SHP77 (cell line): Measurements from ENCODE around the gene ZNF865.

ENCODE experiments used
- DNase-seq, 2 experiments: peaks; one replicate each; lab custom pipeline; 2025; lab: John Stamatoyannopoulos, UW

Gene ZNF865

DNA sequence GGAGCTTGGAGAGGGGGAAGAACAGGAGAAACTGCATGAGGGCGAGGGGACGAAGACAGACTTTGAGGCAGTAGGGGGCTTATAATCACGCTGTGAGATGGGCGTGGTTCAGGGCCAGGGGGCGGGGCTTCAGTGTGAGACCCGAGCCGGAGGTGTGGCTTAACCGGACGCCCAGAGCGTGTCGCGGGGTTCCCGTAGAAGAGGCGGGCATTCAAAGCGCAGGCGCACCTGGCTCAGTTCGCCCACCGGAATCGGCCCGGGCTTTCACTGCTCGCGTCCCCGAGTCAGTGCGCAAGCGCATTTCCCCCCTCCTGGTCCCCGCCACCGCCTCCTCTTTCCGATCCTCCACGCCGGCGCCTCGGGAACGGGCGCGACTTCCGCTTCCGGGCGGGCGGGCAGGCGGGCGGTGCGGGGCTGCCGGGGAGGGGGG, 225 bp upstream of the ZNF865 start:
- peak; percentile 96 to 97 for DNase-seq

DNA sequence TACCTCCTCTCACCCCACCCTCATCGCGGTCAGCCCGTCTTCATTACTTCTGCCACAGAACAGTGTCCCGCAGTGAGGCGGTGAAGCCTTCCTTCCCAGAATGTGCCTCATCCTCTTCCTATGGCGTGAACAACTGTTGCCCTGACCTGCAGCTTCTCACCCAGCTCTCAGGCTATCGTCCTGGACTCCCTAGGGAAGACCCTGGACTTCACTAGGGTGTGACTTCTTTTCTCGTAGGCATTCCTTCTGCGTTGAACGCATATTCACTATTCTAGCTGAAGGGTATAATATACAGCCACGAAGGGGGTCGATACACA, 982 bp downstream of the ZNF865 start:
- no peak for DNase-seq

DNA sequence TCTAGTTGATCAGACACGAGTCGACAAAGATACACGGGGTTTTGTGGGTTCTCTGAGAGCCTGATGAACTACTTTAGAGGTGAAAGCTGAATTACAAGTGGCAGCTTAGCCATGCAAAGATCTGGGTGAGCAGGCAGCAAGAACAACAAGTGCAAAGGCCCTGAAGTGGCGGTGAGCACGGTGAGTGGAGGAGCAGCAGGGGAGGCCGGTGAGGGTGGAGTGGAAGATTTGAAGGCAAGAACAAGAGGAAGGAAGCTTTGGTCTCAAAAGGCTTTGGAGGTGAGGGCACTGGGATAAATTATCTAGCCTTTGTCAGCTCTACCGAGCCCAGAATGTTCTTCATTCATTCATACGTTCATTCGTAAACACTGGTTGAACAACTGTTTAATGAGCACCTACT, 1.4 kb downstream of the ZNF865 start:
- no peak for DNase-seq

DNA sequence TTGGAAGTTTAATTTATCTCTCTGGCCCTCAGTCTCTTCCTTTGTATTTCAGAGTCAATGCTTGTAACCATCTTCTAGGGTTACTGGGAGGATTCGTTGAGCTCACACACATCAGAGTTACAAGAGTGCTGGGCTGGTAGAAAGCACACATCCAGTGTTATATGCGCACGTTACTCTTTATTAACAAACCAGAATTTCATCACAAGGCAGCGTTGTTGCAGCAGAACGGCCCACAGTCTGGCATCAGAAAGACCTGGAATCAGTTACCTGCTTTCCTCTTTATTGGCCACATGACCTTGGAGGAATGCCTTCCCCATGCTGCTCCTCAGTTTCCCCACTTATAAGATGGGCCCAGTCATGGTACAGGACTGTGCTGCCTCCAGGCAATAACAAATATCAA, 3.9 kb downstream of the ZNF865 start:
- DNase-seq, result no peak

DNA sequence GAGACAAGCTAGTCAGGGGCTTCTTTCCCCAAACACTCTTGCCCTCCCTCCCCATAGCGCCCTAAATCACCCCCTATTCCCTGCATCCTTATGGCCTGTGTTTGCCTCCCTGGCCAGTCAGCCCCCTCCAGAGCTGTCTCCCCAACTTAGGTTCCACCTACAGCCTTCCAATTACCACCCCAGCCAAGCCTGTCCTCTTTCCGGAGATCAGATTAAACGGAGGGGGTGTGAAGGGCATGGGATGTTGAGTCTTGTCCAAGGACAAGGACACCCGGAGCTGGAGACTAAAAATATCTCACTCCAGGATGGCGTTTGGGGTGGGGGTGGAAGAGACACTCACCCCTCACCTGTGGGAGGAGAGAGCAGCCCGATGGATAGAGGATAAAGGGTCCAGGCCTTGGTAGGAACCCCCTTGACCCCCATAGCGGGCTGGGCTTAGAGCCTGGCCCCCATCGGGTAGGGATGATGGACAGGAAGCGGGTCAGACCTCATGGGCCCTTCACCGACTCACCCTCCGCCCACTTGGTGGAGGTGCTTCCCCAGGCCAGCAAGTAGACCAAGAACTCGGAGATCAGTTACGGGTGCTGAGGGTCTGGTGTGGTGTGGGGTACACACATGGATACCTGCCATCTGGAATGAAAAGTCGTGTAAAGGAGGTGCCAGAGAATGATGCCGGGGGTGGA, 6.0 kb downstream of the ZNF865 start:
- DNase-seq, result no peak

DNA sequence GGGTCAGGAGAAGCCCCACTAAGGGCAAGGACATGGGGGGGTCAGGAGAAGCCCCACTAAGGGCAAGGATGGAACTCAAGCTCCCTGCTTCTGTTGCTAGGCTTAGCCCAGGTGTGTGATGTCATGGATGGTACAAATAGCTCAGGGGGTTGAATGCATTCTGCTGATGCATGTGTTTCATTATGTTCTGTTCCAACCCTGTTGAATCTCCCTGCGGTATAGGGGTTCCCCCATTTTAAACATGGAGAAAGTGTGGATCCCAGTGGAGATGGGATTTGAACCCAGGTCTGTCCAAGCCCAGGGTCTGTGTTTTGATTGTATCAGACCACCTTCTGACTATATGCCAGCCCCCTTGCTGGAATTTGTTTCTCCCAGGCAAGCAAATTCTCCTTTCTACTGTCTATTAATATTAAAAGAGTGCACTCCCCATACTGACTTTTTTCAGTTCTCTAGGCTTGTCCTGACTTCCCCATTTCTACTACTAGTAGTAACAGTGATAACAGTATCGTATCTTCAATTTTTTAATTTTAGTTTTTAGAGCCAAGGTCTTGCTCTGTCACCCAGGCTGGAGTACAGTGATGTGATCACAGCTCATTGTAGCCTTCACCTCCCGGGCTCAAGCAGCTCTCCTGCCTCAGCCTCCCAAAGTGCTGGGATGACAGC, 6.7 kb downstream of the ZNF865 start:
- no peak for DNase-seq

DNA sequence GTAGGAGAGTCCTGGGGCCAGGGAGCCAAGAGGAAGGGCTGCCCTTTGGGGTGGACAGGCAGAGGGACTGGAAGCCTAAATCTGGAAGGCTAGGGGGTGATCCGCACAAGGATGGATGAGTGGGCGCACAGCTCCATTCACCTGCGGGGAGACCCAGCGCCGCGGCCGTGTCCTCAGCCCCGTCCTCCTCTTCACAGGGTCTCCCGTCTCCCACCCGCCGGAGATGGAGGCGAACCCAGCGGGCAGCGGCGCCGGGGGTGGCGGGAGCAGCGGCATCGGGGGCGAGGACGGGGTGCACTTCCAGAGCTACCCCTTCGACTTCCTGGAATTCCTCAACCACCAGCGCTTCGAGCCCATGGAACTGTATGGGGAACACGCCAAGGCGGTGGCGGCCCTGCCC, 7.9 kb downstream of the ZNF865 start:
- no peak for DNase-seq

DNA sequence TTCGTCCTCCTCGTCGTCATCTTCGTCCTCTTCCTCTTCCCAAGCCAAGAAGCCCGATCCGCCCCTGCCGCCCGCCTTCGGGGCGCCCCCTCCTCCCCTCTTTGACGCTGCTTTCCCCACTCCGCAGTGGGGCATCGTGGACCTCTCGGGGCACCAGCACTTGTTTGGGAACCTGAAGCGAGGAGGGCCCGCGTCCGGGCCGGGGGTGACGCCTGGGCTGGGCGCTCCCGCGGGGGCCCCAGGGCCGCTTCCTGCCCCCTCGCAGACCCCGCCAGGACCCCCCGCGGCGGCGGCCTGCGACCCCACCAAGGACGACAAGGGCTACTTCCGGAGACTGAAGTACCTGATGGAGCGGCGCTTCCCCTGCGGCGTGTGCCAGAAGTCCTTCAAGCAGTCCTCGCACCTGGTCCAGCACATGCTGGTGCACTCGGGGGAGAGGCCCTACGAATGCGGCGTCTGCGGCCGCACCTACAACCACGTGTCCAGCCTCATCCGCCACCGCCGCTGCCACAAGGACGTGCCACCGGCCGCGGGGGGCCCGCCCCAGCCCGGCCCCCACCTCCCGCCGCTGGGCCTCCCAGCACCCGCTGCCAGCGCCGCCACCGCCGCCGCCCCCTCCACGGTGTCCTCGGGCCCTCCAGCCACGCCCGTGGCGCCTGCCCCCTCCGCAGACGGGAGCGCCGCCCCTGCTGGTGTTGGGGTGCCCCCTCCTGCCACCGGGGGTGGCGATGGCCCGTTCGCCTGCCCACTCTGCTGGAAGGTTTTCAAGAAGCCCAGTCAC, 8.7 kb downstream of the ZNF865 start:
- no peak for DNase-seq

DNA sequence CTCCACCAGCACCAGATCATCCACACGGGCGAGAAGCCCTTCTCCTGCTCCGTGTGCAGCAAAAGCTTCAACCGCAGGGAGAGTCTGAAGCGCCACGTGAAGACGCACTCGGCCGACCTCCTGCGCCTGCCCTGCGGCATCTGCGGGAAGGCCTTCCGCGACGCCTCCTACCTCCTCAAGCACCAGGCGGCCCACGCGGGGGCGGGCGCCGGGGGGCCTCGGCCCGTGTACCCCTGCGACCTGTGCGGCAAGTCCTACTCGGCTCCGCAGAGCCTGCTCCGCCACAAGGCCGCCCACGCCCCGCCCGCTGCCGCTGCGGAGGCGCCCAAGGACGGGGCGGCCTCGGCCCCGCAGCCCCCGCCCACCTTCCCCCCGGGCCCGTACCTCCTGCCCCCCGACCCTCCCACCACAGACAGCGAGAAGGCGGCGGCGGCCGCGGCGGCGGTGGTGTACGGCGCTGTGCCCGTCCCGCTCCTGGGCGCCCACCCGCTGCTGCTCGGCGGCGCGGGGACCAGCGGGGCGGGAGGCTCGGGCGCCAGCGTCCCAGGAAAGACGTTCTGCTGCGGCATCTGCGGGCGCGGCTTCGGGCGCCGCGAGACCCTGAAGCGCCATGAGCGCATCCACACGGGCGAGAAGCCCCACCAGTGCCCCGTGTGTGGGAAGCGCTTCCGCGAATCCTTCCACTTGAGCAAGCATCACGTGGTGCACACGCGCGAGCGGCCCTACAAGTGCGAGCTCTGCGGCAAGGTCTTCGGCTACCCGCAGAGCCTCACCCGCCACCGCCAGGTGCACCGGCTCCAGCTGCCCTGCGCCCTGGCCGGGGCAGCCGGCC, 9.5 kb downstream of the ZNF865 start:
- DNase-seq, result no peak

DNA sequence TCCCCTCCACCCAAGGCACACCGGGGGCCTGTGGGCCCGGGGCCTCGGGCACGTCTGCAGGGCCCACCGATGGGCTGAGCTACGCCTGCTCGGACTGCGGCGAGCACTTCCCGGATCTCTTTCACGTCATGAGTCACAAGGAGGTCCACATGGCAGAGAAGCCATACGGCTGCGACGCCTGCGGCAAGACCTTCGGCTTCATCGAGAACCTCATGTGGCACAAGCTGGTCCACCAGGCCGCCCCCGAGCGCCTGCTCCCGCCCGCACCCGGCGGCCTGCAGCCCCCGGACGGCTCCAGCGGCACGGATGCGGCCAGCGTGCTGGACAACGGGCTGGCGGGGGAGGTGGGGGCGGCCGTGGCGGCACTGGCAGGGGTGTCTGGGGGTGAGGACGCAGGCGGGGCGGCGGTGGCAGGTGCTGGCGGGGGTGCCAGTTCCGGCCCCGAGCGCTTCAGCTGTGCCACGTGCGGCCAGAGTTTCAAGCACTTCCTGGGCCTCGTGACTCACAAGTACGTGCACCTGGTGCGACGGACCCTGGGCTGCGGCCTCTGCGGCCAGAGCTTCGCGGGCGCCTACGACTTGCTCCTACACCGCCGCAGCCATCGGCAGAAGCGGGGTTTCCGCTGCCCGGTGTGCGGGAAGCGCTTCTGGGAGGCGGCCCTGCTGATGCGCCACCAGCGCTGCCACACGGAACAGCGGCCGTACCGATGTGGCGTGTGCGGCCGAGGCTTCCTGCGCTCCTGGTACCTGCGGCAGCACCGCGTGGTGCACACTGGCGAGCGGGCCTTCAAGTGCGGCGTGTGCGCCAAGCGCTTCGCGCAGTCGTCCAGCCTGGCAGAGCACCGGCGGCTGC, 10.3 kb downstream of the ZNF865 start:
- DNase-seq, result no peak

DNA sequence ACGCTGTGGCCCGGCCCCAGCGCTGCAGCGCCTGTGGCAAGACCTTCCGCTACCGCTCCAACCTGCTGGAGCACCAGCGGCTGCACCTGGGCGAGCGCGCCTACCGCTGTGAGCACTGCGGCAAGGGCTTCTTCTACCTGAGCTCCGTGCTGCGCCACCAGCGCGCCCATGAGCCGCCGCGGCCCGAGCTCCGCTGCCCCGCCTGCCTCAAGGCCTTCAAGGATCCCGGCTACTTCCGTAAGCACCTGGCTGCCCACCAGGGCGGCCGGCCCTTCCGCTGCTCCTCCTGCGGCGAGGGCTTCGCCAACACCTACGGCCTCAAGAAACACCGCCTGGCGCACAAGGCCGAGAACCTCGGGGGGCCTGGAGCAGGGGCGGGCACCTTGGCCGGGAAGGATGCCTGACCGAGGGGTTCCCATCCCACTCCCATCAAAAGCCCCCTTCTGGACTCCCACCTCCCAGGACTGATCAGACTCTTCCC, 11.0 kb downstream of the ZNF865 start:
- DNase-seq, result no peak

DNA sequence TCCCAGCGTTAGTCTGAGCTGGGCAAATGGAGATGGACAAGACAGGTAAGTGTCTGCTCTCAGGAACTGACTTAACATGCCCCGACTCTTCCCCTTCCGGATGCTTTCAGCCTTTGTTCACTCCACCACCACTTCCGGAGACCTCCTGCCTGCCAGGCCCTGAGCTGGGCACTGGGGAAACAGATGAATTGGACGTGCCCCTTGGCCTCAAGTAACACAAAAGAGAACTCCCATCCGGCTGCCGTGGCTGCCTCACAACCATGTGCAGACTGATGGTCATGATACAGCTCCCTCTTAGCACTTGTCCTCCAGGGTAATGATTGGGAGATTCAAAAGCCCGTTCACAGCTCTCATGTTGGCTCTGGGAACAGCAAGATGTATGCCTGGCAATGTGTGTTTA, 12.0 kb downstream of the ZNF865 start:
- no peak for DNase-seq

DNA sequence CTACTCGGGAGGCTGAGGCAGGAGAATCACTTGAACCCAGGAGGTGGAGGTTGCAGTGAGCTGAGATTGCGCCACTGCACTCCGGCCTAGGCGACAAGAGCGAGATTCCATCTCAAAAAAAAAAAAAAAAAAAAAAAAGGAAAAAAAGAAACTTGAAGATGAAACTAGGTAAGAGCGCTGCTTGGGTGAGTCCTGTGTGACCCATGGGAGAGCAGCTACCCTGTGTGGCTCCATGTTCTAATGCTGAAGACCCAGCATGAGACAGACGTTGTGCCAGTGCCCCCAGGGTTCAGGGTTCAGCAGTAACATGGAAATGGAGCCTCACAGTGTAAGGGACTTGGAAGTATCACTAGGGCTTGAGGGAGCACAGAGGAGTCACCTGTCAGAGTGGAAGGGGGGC, 13.0 kb downstream of the ZNF865 start:
- no peak for DNase-seq

DNA sequence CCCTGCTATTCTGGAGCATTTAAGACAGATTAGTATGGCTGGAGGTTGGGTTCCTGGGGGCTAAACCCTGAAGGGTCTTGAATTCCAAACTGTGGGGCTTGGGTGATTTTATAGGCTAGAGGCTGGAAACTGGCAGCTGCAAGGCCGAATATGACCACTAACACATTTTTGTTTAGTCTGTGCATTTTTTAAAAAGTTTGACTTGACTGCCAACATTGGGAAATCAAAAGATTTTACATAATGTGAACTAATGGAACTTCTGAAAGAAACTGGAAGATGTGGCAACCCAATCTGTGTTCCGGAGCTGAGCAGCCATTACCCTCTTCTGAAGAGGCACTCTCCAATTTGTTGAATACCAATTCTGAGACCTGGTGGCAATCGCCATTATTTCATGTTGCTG, 13.8 kb downstream of the ZNF865 start:
- no peak for DNase-seq

DNA sequence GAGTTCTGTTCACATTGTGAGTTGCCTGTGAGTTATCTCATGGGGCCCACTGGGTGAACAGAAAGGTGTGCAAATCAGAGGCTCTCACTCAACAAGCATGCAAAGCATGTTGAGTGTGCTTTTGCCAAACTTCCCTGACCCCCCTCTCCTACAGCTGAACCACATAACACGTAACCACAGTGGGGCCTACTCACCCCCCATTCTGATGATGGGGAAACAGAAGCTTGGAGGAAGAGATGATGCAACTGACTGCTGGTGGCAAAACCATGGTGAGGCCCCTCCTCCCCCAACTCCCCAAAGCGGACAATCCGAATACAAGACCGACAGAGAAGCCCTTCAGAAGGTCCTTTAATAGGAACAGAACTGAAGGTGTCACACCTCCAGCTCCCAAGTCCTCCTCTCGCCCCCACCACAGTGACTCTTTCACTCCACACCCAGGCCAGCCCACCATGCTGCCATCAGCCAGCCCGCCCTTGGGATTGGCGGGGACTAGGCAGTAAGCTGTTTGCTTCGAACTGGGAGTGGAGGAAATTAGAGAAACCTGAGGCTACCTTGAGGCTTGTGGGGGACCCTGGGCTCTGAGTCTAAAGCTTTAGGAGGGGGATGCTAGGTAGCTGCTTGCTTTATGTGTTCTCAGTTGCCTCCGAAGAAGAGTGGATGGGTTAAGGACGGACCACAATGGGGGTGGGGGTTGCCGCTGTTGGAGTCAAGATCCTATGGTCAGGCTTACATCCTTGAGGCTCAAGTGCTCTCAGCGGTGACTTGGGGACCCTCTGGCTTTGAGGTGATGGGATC, 15.2 kb downstream of the ZNF865 start:
- DNase-seq, result no peak

DNA sequence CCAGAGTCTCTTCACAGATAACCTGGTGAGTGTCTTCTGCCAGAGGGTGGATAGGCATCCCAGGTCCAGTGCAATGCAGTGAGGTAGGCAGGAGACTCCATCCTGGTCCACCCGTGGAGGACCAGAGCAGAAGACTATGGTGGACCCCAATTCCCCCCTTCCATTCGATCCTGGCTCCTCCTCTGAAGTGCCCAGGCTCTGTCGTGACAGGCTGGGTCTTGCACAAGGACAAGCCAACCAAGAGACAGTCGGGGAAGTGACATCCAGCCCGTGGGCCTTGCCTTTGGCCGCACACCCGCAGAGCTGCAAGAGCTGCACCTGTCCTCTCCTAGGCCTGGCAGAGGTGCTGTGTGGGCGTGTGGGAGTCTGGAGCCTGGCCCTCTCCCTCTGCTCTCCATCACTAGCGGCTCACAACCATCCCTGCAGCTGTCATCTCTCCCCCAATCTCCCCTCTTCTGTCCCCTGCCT, 15.8 kb downstream of the ZNF865 start:
- DNase-seq, result no peak

DNA sequence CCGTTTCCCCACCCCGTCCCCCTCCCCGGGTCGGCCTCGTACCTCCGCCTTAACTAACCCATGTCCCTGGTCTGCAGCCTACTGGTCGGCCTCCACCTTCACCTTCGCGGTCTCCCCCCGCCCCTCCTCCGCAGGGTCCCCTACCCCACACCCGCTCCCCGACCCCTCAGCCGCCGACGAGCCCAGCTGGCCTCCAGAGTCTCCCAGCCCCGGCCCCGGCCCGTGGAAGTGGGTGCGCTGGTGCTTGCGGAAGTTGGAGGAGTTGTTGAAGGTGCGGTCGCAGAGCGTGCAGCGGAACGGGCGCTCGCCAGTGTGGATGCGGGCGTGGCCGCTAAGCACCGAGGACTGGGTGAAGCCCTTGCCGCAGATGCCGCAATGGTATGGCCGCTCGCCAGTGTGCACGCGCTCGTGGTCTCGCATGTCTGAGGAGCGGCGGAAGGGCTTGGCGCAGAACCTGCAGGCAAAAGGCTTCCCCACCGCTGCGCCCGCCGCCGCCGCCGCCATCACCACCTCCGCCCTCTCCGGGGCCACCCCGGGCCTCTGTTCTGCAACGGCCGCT, 16.3 kb downstream of the ZNF865 start:
- no peak for DNase-seq

DNA sequence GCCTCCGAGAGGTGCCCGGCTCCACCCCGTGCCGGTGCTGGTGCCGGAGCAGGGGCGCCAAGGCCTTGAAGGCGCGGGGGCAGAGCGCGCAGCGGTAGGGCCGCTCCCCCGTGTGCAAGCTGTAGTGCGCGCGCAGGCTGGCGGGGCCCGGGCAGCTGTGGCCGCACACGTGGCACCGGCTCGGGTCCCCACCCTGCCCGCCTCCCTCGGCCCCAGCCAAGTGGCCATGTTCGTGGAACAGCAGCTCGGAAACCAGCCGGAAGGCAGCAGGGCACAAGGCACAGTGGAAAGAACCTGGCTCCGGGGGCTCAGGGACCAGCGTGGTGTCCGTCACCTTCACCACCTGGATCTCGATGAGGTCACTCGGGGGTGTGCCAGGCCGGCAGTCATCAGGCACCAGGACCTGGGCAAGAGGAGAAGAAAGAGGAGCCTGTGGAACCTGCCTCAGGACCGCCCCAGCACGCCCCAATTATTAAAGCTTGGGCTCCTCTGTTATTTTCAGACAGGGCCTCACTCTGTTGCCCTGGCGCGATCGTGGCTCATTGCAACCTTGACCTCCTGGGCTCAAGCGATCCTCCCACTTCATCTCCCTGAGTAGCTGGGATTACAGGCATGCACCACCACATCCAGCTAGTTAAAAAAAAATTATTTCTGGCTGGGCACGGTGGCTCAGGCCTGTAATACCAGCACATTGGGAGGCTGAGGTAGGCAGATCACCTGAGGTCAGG, 17.0 kb downstream of the ZNF865 start:
- no peak for DNase-seq

DNA sequence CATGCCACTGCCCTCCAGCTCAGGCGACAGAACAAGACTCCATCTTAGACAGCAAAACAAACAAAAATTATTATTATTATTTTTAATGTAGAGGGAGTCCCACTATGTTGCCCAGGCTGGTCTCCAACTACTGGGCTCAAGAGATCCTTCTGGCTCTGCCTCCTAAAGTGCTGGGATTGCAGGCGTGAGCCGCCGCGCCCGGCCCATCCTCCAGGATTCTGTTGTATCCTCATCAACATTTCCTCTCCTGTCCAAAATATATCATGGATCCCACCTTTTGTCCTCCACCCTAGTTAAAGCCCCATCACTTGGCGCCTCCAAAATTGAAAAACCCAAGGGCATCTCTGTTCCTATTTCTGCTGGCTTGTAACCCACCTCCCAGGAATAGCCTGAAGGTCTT, 17.7 kb downstream of the ZNF865 start:
- no peak for DNase-seq
